ENCODE measurements around the gene CASP8AP2.
"Not testable (repeated sequence)": the region's sequence is repeated elsewhere in the genome, so short reads cannot be mapped to it uniquely, and the experiment has no call there.

The CASP8AP2 gene

GRCh38 chr6:89799756-89800155 lies 29.9 kb upstream of the CASP8AP2 start:
- H3K36me3 ChIP-seq (ENCODE audit: insufficient read depth, insufficient read length, low read length), result peaks cover 45% of the 10 kb centered on the region
- no peak for DNase-seq (ENCODE audit: low read depth, low spot score)
- no peak overlapping the region for H3K4me3 ChIP-seq (ENCODE audit: insufficient read length, low read depth)
- H3K9ac ChIP-seq (ENCODE audit: insufficient read length, low read depth), result no peak overlapping the region
- H3K9me3 ChIP-seq (ENCODE audit: insufficient read depth, low read length), result no peaks in the 10 kb centered on the region
- TF ChIP-seq ZNF274 (IDR thresholded peaks at IDR 0.05; ENCODE audit: low read depth, low read length) (no peak), YY1 (IDR thresholded peaks at IDR 0.05; ENCODE audit: insufficient read depth, insufficient read length) (no peak), SUZ12 (IDR thresholded peaks at IDR 0.05; ENCODE audit: extremely low read depth, insufficient read depth, insufficient read length) (no peak)
- H3K27me3 ChIP-seq (ENCODE audit: insufficient read depth, insufficient read length), result no peaks in the 10 kb centered on the region
- H3K4me1 ChIP-seq (ENCODE audit: insufficient read depth, insufficient read length), result no peaks in the 10 kb centered on the region

- no peak overlapping the region for H3K4me3 ChIP-seq (ENCODE audit: insufficient read length, low read depth)
- H3K9me3 ChIP-seq (ENCODE audit: insufficient read depth, low read length), result no peaks in the 10 kb centered on the region
- H3K9ac ChIP-seq (ENCODE audit: insufficient read length, low read depth), result no peak overlapping the region
- no peaks in the 10 kb centered on the region for H3K27me3 ChIP-seq (ENCODE audit: insufficient read depth, insufficient read length)
- TF ChIP-seq YY1 (IDR thresholded peaks at IDR 0.05; ENCODE audit: insufficient read depth, insufficient read length) (no peak), SUZ12 (IDR thresholded peaks at IDR 0.05; ENCODE audit: extremely low read depth, insufficient read depth, insufficient read length) (no peak), ZNF274 (IDR thresholded peaks at IDR 0.05; ENCODE audit: low read depth, low read length) (no peak)
- no peaks in the 10 kb centered on the region for H3K4me1 ChIP-seq (ENCODE audit: insufficient read depth, insufficient read length)
- no peak for DNase-seq (ENCODE audit: low read depth, low spot score)
- peaks cover 38% of the 10 kb centered on the region for H3K36me3 ChIP-seq (ENCODE audit: insufficient read depth, insufficient read length, low read length)
Observed at GRCh38 chr6:89803271-89803670, 26.4 kb upstream of the CASP8AP2 start.

DNA sequence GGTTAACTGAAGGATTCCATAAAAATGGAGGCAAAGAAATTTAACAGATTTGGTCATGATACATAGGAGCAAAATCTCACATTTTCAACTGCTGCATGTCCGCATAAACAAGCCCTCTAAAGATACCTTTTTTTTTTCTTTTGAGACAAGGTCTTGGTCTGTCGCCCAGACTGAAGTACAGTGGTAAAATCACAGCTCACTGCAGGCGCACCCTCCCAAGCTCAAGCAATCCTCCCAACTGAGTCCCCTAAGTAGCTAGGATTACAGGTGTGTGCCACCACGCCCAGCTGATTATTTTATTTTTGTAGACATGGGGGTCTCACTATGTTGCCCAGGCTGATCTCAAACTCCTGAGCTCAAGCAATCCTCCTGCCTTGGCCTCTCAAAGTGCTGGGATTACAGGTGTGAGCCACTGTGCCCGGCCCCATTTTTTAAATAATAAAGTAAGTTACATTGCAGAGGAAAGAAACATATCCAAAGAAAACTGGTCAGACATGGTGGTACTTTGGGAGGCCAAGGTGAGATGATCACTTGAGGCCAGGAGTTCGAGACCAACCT lies 23.8 kb upstream of the CASP8AP2 start:
- TF ChIP-seq YY1 (IDR thresholded peaks at IDR 0.05; ENCODE audit: insufficient read depth, insufficient read length) (no peak), ZNF274 (IDR thresholded peaks at IDR 0.05; ENCODE audit: low read depth, low read length) (no peak), SUZ12 (IDR thresholded peaks at IDR 0.05; ENCODE audit: extremely low read depth, insufficient read depth, insufficient read length) (no peak)
- no peaks in the 10 kb centered on the region for H3K4me1 ChIP-seq (ENCODE audit: insufficient read depth, insufficient read length)
- no peak overlapping the region for H3K4me3 ChIP-seq (ENCODE audit: insufficient read length, low read depth)
- H3K9me3 ChIP-seq (ENCODE audit: insufficient read depth, low read length), result no peaks in the 10 kb centered on the region
- H3K36me3 ChIP-seq (ENCODE audit: insufficient read depth, insufficient read length, low read length), result peaks cover 22% of the 10 kb centered on the region
- H3K9ac ChIP-seq (ENCODE audit: insufficient read length, low read depth), result no peak overlapping the region
- H3K27me3 ChIP-seq (ENCODE audit: insufficient read depth, insufficient read length), result no peaks in the 10 kb centered on the region
- DNase-seq (ENCODE audit: low read depth, low spot score), result no peak

GRCh38 chr6:89807581-89807980 lies 22.1 kb upstream of the CASP8AP2 start:
- Histone ChIP-seq H3K4me1 (ENCODE audit: insufficient read depth, insufficient read length) (no peaks in the 10 kb centered on the region), H3K36me3 (ENCODE audit: insufficient read depth, insufficient read length, low read length) (peaks cover 9% of the 10 kb centered on the region), H3K27me3 (ENCODE audit: insufficient read depth, insufficient read length) (no peaks in the 10 kb centered on the region), H3K9me3 (ENCODE audit: insufficient read depth, low read length) (no peaks in the 10 kb centered on the region), H3K9ac (ENCODE audit: insufficient read length, low read depth) (no peak overlapping the region), H3K4me3 (ENCODE audit: insufficient read length, low read depth) (no peak overlapping the region)
- DNase-seq (ENCODE audit: low read depth, low spot score), result no peak
- TF ChIP-seq SUZ12 (IDR thresholded peaks at IDR 0.05; ENCODE audit: extremely low read depth, insufficient read depth, insufficient read length) (no peak), ZNF274 (IDR thresholded peaks at IDR 0.05; ENCODE audit: low read depth, low read length) (no peak)

GRCh38 chr6:89813422-89813821 lies 16.3 kb upstream of the CASP8AP2 start:
- peaks cover 12% of the 10 kb centered on the region for H3K36me3 ChIP-seq (ENCODE audit: insufficient read depth, insufficient read length, low read length)
- H3K27me3 ChIP-seq (ENCODE audit: insufficient read depth, insufficient read length); DNase-seq (ENCODE audit: low read depth, low spot score); H3K4me1 ChIP-seq (ENCODE audit: insufficient read depth, insufficient read length); H3K9me3 ChIP-seq (ENCODE audit: insufficient read depth, low read length); H3K9ac ChIP-seq (ENCODE audit: insufficient read length, low read depth); H3K4me3 ChIP-seq (ENCODE audit: insufficient read length, low read depth): not testable (repeated sequence)

DNA sequence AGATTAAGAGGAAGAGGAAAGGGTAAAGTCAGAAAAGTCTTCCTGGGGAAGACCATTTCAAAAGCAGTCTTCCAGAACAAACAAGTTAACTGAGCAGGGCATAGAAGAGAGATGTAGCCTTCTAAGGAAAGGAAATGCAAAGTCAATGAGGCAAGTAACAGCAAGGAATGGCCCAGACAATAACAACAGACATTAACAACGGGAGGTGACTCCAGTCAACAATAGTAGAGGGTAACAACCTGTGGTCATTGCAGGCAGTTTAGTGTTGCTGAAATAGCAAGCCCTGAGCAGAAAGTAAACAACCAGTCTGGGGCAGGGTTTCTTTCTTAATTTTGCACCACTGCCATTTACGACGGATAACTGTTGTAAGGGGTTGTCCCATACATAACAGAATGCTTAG lies 12.2 kb upstream of the CASP8AP2 start:
- DNase-seq (ENCODE audit: low read depth, low spot score), result peak; percentile 69
- H3K4me3 ChIP-seq (ENCODE audit: insufficient read length, low read depth), result peak overlapping the region; percentile 92

DNA sequence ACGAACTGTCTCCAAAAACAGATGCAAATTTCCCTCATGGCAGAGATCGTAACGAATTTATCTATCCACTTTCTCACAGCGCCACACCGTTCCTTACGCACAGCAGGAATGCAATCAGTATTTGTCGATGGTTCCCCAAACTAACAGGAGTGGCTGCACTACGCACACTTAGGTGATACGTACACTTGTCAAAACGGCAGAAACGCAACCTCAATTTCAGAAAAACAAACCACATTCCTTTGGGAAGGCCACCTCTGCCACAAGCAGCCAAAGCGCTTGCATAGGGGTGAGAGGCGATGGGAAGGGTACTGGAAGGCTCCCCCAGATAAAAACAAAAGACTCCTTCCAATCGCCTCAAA lies 10.7 kb upstream of the CASP8AP2 start:
- Histone ChIP-seq H3K36me3 (ENCODE audit: insufficient read depth, insufficient read length, low read length) (peaks cover 12% of the 10 kb centered on the region), H3K27me3 (ENCODE audit: insufficient read depth, insufficient read length) (no peaks in the 10 kb centered on the region), H3K9ac (ENCODE audit: insufficient read length, low read depth) (peak overlapping the region; percentile 94), H3K4me3 (ENCODE audit: insufficient read length, low read depth) (peak overlapping the region; percentile 92), H3K9me3 (ENCODE audit: insufficient read depth, low read length) (no peaks in the 10 kb centered on the region), H3K4me1 (ENCODE audit: insufficient read depth, insufficient read length) (no peaks in the 10 kb centered on the region)
- DNase-seq (ENCODE audit: low read depth, low spot score), result no peak
- no peak for TF ChIP-seq YY1 (IDR thresholded peaks at IDR 0.05; ENCODE audit: insufficient read depth, insufficient read length)
- TF ChIP-seq SUZ12 (IDR thresholded peaks at IDR 0.05; ENCODE audit: extremely low read depth, insufficient read depth, insufficient read length), result no peak
- TF ChIP-seq ZNF274 (IDR thresholded peaks at IDR 0.05; ENCODE audit: low read depth, low read length), result no peak

More for the DNA sequence above, 12.2 kb upstream of the CASP8AP2 start:
- no peak for TF ChIP-seq SUZ12 (IDR thresholded peaks at IDR 0.05; ENCODE audit: extremely low read depth, insufficient read depth, insufficient read length)
- TF ChIP-seq ZNF274 (IDR thresholded peaks at IDR 0.05; ENCODE audit: low read depth, low read length), result no peak
- no peak for TF ChIP-seq YY1 (IDR thresholded peaks at IDR 0.05; ENCODE audit: insufficient read depth, insufficient read length)
- Histone ChIP-seq H3K9me3 (ENCODE audit: insufficient read depth, low read length) (no peaks in the 10 kb centered on the region), H3K4me1 (ENCODE audit: insufficient read depth, insufficient read length) (no peaks in the 10 kb centered on the region), H3K27me3 (ENCODE audit: insufficient read depth, insufficient read length) (no peaks in the 10 kb centered on the region), H3K36me3 (ENCODE audit: insufficient read depth, insufficient read length, low read length) (peaks cover 12% of the 10 kb centered on the region), H3K9ac (ENCODE audit: insufficient read length, low read depth) (peak overlapping the region; percentile 43)
